HUES48 (cell line): ENCODE measurements around the gene BRD3OS.
A peak's percentile ranks its signal among the peaks of the same experiment; 100 is the strongest.

Experiments
- H3K27ac ChIP-seq: one replicate; pipeline ENCODE4 v1.7.0; 2013; ENCODE audit warnings: low read depth, low read length, inconsistent platforms
- H3K27me3 ChIP-seq: 2 replicates; pipeline ENCODE4 v1.6.1; 2013; ENCODE audit warnings: mild to moderate bottlenecking, low read length; ENCODE audit not compliant: control insufficient read depth, insufficient read depth
- H3K36me3 ChIP-seq: 2 replicates; pipeline ENCODE4 v1.6.1; 2013; ENCODE audit warnings: low read length; ENCODE audit not compliant: control insufficient read depth, insufficient read depth
- H3K4me1 ChIP-seq: 2 replicates; pipeline ENCODE4 v1.6.1; 2013; ENCODE audit warnings: mild to moderate bottlenecking, low read length; ENCODE audit not compliant: control insufficient read depth, insufficient read depth
- H3K4me3 ChIP-seq: 2 replicates; pipeline ENCODE4 v1.5.1; 2013; ENCODE audit warnings: mild to moderate bottlenecking, low read depth, low read length
- H3K9ac ChIP-seq: 2 replicates; pipeline ENCODE4 v1.6.1; 2013; ENCODE audit warnings: mild to moderate bottlenecking, low read depth, low read length, moderate library complexity
- H3K9me3 ChIP-seq: 2 replicates; pipeline ENCODE4 v1.6.1; 2013; ENCODE audit warnings: low read length; ENCODE audit not compliant: control insufficient read depth, insufficient read depth

Gene BRD3OS

GRCh38 chr9:134024828-134025605 lies at the start of gene BRD3OS:
Gene BRD3OS (plus strand): TSS chr9:134025481. CDS start chr9:134026748, 1,267 bp downstream.
- Histone ChIP-seq H3K27me3 (no peaks in the 10 kb centered on the region), H3K36me3 (no peaks in the 10 kb centered on the region), H3K4me1 (no peaks in the 10 kb centered on the region), H3K27ac (no peak within 1 kb of the TSS), H3K4me3 (peak within 1 kb of the TSS; percentile 91), H3K9ac (0 out of 2 replicates have a peak within 1 kb of the TSS, but pooled peaks have one; percentile 3), H3K9me3 (no peaks in the 10 kb centered on the region)

- H3K27ac ChIP-seq: no peak overlapping the region
- no peaks in the 10 kb centered on the region for H3K9me3 ChIP-seq
- H3K27me3 ChIP-seq: no peaks in the 10 kb centered on the region
- H3K36me3 ChIP-seq: no peaks in the 10 kb centered on the region
- H3K4me1 ChIP-seq: peaks cover 14% of the 10 kb centered on the region; the same call in 1 of the 2 replicates
- no peak overlapping the region for H3K9ac ChIP-seq
- H3K4me3 ChIP-seq: no peak overlapping the region
Measured at GRCh38 chr9:133975511-133975910, 49.8 kb upstream of the BRD3OS start.

GRCh38 chr9:133976191-133976861 lies 49.0 kb upstream of the BRD3OS start:
- Histone ChIP-seq H3K9ac (no peak overlapping the region), H3K27me3 (no peaks in the 10 kb centered on the region), H3K36me3 (no peaks in the 10 kb centered on the region), H3K4me1 (peaks cover 11% of the 10 kb centered on the region; the same call in 1 of the 2 replicates), H3K9me3 (no peaks in the 10 kb centered on the region), H3K4me3 (no peak overlapping the region), H3K27ac (no peak overlapping the region)

GRCh38 chr9:133976887-133977286 lies 48.4 kb upstream of the BRD3OS start:
- no peaks in the 10 kb centered on the region for H3K9me3 ChIP-seq
- H3K27ac ChIP-seq: no peak overlapping the region
- H3K36me3 ChIP-seq: no peaks in the 10 kb centered on the region
- 0 out of 2 replicates have a peak, but pooled peaks cover 9% of the 10 kb centered on the region for H3K4me1 ChIP-seq
- no peak overlapping the region for H3K9ac ChIP-seq
- H3K4me3 ChIP-seq: no peak overlapping the region
- no peaks in the 10 kb centered on the region for H3K27me3 ChIP-seq

GRCh38 chr9:133977421-133978201 lies 47.7 kb upstream of the BRD3OS start:
- H3K27ac ChIP-seq: no peak overlapping the region
- H3K4me1 ChIP-seq: 0 out of 2 replicates have a peak, but pooled peaks cover 5% of the 10 kb centered on the region
- no peaks in the 10 kb centered on the region for H3K9me3 ChIP-seq
- H3K27me3 ChIP-seq: no peaks in the 10 kb centered on the region
- no peak overlapping the region for H3K9ac ChIP-seq
- H3K36me3 ChIP-seq: no peaks in the 10 kb centered on the region
- H3K4me3 ChIP-seq: no peak overlapping the region

- Histone ChIP-seq H3K9me3 (no peaks in the 10 kb centered on the region), H3K9ac (no peak overlapping the region), H3K4me1 (0 out of 2 replicates have a peak, but pooled peaks cover 4% of the 10 kb centered on the region), H3K36me3 (no peaks in the 10 kb centered on the region), H3K27me3 (no peaks in the 10 kb centered on the region), H3K27ac (no peak overlapping the region), H3K4me3 (no peak overlapping the region)
Measured at GRCh38 chr9:133978226-133978898, 46.9 kb upstream of the BRD3OS start.

- Histone ChIP-seq H3K4me1 (0 out of 2 replicates have a peak, but pooled peaks cover 4% of the 10 kb centered on the region), H3K36me3 (no peaks in the 10 kb centered on the region), H3K27me3 (no peaks in the 10 kb centered on the region), H3K27ac (no peak overlapping the region), H3K4me3 (no peak overlapping the region), H3K9ac (no peak overlapping the region), H3K9me3 (no peaks in the 10 kb centered on the region)
Measured at GRCh38 chr9:133978899-133979272, 46.4 kb upstream of the BRD3OS start.

- no peak overlapping the region for H3K9ac ChIP-seq
- H3K4me3 ChIP-seq: no peak overlapping the region
- no peak overlapping the region for H3K27ac ChIP-seq
- no peaks in the 10 kb centered on the region for H3K9me3 ChIP-seq
- 0 out of 2 replicates have a peak, but pooled peaks cover 4% of the 10 kb centered on the region for H3K4me1 ChIP-seq
- no peaks in the 10 kb centered on the region for H3K27me3 ChIP-seq
- H3K36me3 ChIP-seq: no peaks in the 10 kb centered on the region
Measured at GRCh38 chr9:133979273-133979920, 45.9 kb upstream of the BRD3OS start.

- H3K27me3 ChIP-seq: no peaks in the 10 kb centered on the region
- H3K4me3 ChIP-seq: no peak overlapping the region
- no peak overlapping the region for H3K9ac ChIP-seq
- no peaks in the 10 kb centered on the region for H3K36me3 ChIP-seq
- 0 out of 2 replicates have a peak, but pooled peaks cover 4% of the 10 kb centered on the region for H3K4me1 ChIP-seq
- H3K27ac ChIP-seq: no peak overlapping the region
- no peaks in the 10 kb centered on the region for H3K9me3 ChIP-seq
Measured at GRCh38 chr9:133979921-133980863, 45.1 kb upstream of the BRD3OS start.
